H9 (cell line): ENCODE measurements around the gene ASF1B. TPM values are rescaled to one million over a fixed set of nuclear protein-coding genes. Genes with fewer than 3 reads are reported as not detected.

ENCODE experiments used
- DNase-seq: peaks from one replicate; pipeline ENCODE4 v3.0.0-alpha.2; 2017
- H2AFZ ChIP-seq: one replicate; pipeline ENCODE4 v1.6.1; 2013; ENCODE audit warnings: mild to moderate bottlenecking, low read length, control low read depth, moderate library complexity
- H2AK5ac ChIP-seq: 2 replicates; pipeline ENCODE4 v1.6.1; 2013; ENCODE audit warnings: low read length, control low read depth, mixed read lengths; ENCODE audit not compliant: insufficient read length
- H2BK120ac ChIP-seq: one replicate; pipeline ENCODE4 v1.6.1; 2013; ENCODE audit warnings: low read depth, mild to moderate bottlenecking, low read length, control low read depth, inconsistent platforms; ENCODE audit not compliant: poor library complexity, severe bottlenecking
- H2BK12ac ChIP-seq: 2 replicates; pipeline ENCODE4 v1.6.1; 2013; ENCODE audit warnings: low read length, control low read depth, mixed read lengths, low read depth; ENCODE audit not compliant: insufficient read length
- H2BK15ac ChIP-seq: 2 replicates; pipeline ENCODE4 v1.6.1; 2013; ENCODE audit warnings: low read depth, low read length, control low read depth
- H2BK20ac ChIP-seq: one replicate; pipeline ENCODE4 v1.6.1; 2013; ENCODE audit warnings: low read depth, mild to moderate bottlenecking, low read length, control low read depth, inconsistent platforms; ENCODE audit not compliant: poor library complexity, severe bottlenecking
- H2BK5ac ChIP-seq: 2 replicates; pipeline ENCODE4 v1.6.1; 2013; ENCODE audit warnings: low read length, control low read depth, mixed read lengths; ENCODE audit not compliant: insufficient read length
- H3K14ac ChIP-seq: 2 replicates; pipeline ENCODE4 v1.6.1; 2013; ENCODE audit warnings: low read length, control low read depth; ENCODE audit not compliant: insufficient read depth
- H3K18ac ChIP-seq: 2 replicates; pipeline ENCODE4 v1.6.1; 2013; ENCODE audit warnings: low read depth, mild to moderate bottlenecking, mixed read lengths, low read length, control low read depth; ENCODE audit not compliant: insufficient read length
- H3K23ac ChIP-seq: 2 replicates; pipeline ENCODE4 v1.6.1; 2013; ENCODE audit warnings: low read length, control low read depth, mixed read lengths, low read depth; ENCODE audit not compliant: insufficient read length
- H3K23me2 ChIP-seq: 2 replicates; pipeline ENCODE4 v1.6.1; 2013; ENCODE audit warnings: low read depth, mild to moderate bottlenecking, mixed read lengths, low read length, control low read depth; ENCODE audit not compliant: insufficient read length, poor library complexity, severe bottlenecking
- H3K27ac ChIP-seq: 2 replicates; pipeline ENCODE4 v1.5.1; 2013; ENCODE audit warnings: low read length, control low read depth, mixed read lengths, low read depth; ENCODE audit not compliant: insufficient read length
- H3K27me3 ChIP-seq: 2 replicates; pipeline ENCODE4 v1.6.1; 2013; ENCODE audit warnings: low read length, control low read depth, inconsistent platforms; ENCODE audit not compliant: insufficient read depth
- H3K4ac ChIP-seq: 2 replicates; pipeline ENCODE4 v1.6.1; 2013; ENCODE audit warnings: low read depth, mild to moderate bottlenecking, control low read depth, inconsistent platforms, low read length, moderate library complexity
- H3K4me1 ChIP-seq: 2 replicates; pipeline ENCODE4 v1.6.1; 2013; ENCODE audit warnings: low read length, control low read depth, inconsistent platforms; ENCODE audit not compliant: insufficient read depth
- H3K4me2 ChIP-seq: 2 replicates; pipeline ENCODE4 v1.6.1; 2013; ENCODE audit warnings: low read length, control low read depth, mixed read lengths; ENCODE audit not compliant: insufficient read length, insufficient read depth
- H3K56ac ChIP-seq: 2 replicates; pipeline ENCODE4 v1.6.1; 2013; ENCODE audit warnings: low read depth, mild to moderate bottlenecking, mixed read lengths, low read length, control low read depth; ENCODE audit not compliant: insufficient read length
- H3K79me1 ChIP-seq: 2 replicates; pipeline ENCODE4 v1.6.1; 2013; ENCODE audit warnings: low read depth, mild to moderate bottlenecking, moderate library complexity, low read length, control low read depth, inconsistent platforms; ENCODE audit not compliant: insufficient read depth, poor library complexity, severe bottlenecking
- H3K79me2 ChIP-seq: 2 replicates; pipeline ENCODE4 v1.6.1; 2013; ENCODE audit warnings: low read length, control low read depth, inconsistent platforms; ENCODE audit not compliant: insufficient read depth
- H3K9ac ChIP-seq: 2 replicates; pipeline ENCODE4 v1.6.1; 2013; ENCODE audit warnings: low read length, control low read depth, mixed read lengths; ENCODE audit not compliant: insufficient read length; ENCODE audit errors: extremely low read depth
- H3K9me3 ChIP-seq: one replicate; pipeline ENCODE4 v1.6.1; 2013; ENCODE audit warnings: low read depth, low read length, inconsistent platforms; ENCODE audit not compliant: control insufficient read depth
- H3T11ph ChIP-seq: one replicate; pipeline ENCODE4 v1.6.1; 2013; ENCODE audit warnings: mild to moderate bottlenecking, low read length, control low read depth, inconsistent platforms
- H4K20me1 ChIP-seq: one replicate; pipeline ENCODE4 v1.6.1; 2013; ENCODE audit not compliant: control insufficient read depth, insufficient read length, insufficient read depth
- H4K5ac ChIP-seq: 2 replicates; pipeline ENCODE4 v1.6.1; 2013; ENCODE audit warnings: low read depth, mild to moderate bottlenecking, mixed read lengths, low read length, control low read depth; ENCODE audit not compliant: insufficient read length
- H4K8ac ChIP-seq: replicated peaks from 2 replicates; pipeline ENCODE4 v1.6.1; 2013; ENCODE audit warnings: low read length, control low read depth, mixed read lengths, low read depth; ENCODE audit not compliant: insufficient read length
- H4K91ac ChIP-seq: 2 replicates; pipeline ENCODE4 v1.6.1; 2013; ENCODE audit warnings: low read depth, mild to moderate bottlenecking, moderate library complexity, mixed read lengths, low read length, control low read depth; ENCODE audit not compliant: insufficient read length
- H3K27ac Mint-ChIP-seq, 3 experiments: 2 replicates in 2 of 3; 3 replicates in 1 of 3; pipeline ENCODE4 v1.8.0; 2020 to 2021; ENCODE audit warnings: mixed read lengths in 3 of 3, mild to moderate bottlenecking in 1 of 3, moderate library complexity in 1 of 3
- H3K27me3 Mint-ChIP-seq: 2 replicates; pipeline ENCODE4 v1.8.0; 2021; ENCODE audit warnings: low read depth, mild to moderate bottlenecking, moderate library complexity, mixed read lengths
- H3K36me3 Mint-ChIP-seq, 3 experiments: 2 replicates in 2 of 3; 3 replicates in 1 of 3; pipeline ENCODE4 v1.8.0; 2020 to 2021; ENCODE audit warnings: low read depth in 3 of 3, mixed read lengths in 3 of 3; ENCODE audit not compliant: insufficient read depth in 1 of 3
- H3K4me1 Mint-ChIP-seq, 2 experiments: 2 replicates each; pipeline ENCODE4 v1.8.0; 2020; ENCODE audit warnings: mixed read lengths in 2 of 2
- H3K4me3 Mint-ChIP-seq, 2 experiments: 2 replicates in 1 of 2; 3 replicates in 1 of 2; pipeline ENCODE4 v1.8.0; 2020 to 2021; ENCODE audit warnings: mild to moderate bottlenecking in 2 of 2, mixed read lengths in 2 of 2, moderate library complexity in 1 of 2
- H3K9me3 Mint-ChIP-seq, 2 experiments: 2 replicates in 1 of 2; 3 replicates in 1 of 2; pipeline ENCODE4 v1.8.0; 2020; ENCODE audit warnings: mild to moderate bottlenecking in 2 of 2, mixed read lengths in 2 of 2, moderate library complexity in 1 of 2
- WGBS: extraction: QIAGEN DNeasy Blood & Tissue Kit; methylation state at CpG from one replicate; pipeline ENCODE4 v1.1.7; 2013; ENCODE audit warnings: missing lambda C conversion rate, low lambda C conversion rate, mixed read lengths; ENCODE audit not compliant: insufficient read length; ENCODE audit errors: extremely low coverage; 5-methylcytosine and 5-hydroxymethylcytosine counted together
- total RNA-seq: library from RNA; stranded (reverse); gene quantifications from 2 replicates; pipeline ENCODE4 v1.2.1, GENCODE V29; 2021
- TF ChIP-seq, protein P1 (sequence below): fragments of 200-600 bp; sonication (generic); conservative IDR thresholded peaks from 3 replicates; pipeline ENCODE4 v1.8.0; 2021; ENCODE audit warnings: antibody characterized with exemption, mild to moderate bottlenecking

ASF1B gene
- total RNA-seq, 1 experiment from 2014 or later, result 46.6 TPM

GRCh38 chr19:14088634-14089411, 47.6 kb downstream of the ASF1B start:
- peaks cover 9% of the 10 kb centered on the region in 2 experiments for H3K9me3 Mint-ChIP-seq
- Histone ChIP-seq H3K4ac (no peak overlapping the region), H3K14ac (no peak overlapping the region), H3K9ac (no peak overlapping the region), H3K4me1 (no peaks in the 10 kb centered on the region), H3K27me3 (no peaks in the 10 kb centered on the region), H2BK20ac (no peak overlapping the region), H3K18ac (no peak overlapping the region), H4K8ac (no peak overlapping the region), H4K5ac (no peak overlapping the region), H3K79me1 (no peaks in the 10 kb centered on the region), H2AFZ (no peak overlapping the region), H3K79me2 (no peaks in the 10 kb centered on the region), H4K20me1 (no peaks in the 10 kb centered on the region), H2BK5ac (no peak overlapping the region), H2BK120ac (no peak overlapping the region), H3K56ac (no peak overlapping the region), H2AK5ac (no peak overlapping the region), H3T11ph (no peak overlapping the region), H3K23me2 (peaks cover 8% of the 10 kb centered on the region), H3K4me2 (peak overlapping the region; percentile 40), H2BK12ac (no peak overlapping the region), H3K27ac (no peak overlapping the region), H2BK15ac (no peak overlapping the region), H4K91ac (no peak overlapping the region), H3K9me3 (peaks cover 6% of the 10 kb centered on the region), H3K23ac (no peak overlapping the region)
- peaks cover 15 to 36% (median 29%) of the 10 kb centered on the region in 3 experiments; a peak in 6 of 7 replicates for H3K36me3 Mint-ChIP-seq
- peak overlapping the region; percentile 78 to 87 for H3K4me3 Mint-ChIP-seq
- no peak overlapping the region for H3K27ac Mint-ChIP-seq
- H3K27me3 Mint-ChIP-seq, result peaks cover 15% of the 10 kb centered on the region
- TF ChIP-seq, protein P1, sequence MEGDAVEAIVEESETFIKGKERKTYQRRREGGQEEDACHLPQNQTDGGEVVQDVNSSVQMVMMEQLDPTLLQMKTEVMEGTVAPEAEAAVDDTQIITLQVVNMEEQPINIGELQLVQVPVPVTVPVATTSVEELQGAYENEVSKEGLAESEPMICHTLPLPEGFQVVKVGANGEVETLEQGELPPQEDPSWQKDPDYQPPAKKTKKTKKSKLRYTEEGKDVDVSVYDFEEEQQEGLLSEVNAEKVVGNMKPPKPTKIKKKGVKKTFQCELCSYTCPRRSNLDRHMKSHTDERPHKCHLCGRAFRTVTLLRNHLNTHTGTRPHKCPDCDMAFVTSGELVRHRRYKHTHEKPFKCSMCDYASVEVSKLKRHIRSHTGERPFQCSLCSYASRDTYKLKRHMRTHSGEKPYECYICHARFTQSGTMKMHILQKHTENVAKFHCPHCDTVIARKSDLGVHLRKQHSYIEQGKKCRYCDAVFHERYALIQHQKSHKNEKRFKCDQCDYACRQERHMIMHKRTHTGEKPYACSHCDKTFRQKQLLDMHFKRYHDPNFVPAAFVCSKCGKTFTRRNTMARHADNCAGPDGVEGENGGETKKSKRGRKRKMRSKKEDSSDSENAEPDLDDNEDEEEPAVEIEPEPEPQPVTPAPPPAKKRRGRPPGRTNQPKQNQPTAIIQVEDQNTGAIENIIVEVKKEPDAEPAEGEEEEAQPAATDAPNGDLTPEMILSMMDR, result no peak
- peaks cover 12% of the 10 kb centered on the region in 2 experiments for H3K4me1 Mint-ChIP-seq
- no peak for DNase-seq
- WGBS, result no CpG with 5 or more reads among the region's 30 CpGs
